K562 (cell line): ENCODE measurements around the gene NAGS. TPM values are rescaled to one million over a fixed set of nuclear protein-coding genes. Genes with fewer than 3 reads are reported as not detected.

Source experiments
- ARNT ChIP-seq, 2 experiments: fragments of 450-650 bp; IDR thresholded peaks; 2 replicates each; pipeline ENCODE4 v1.6.1; 2016; ENCODE audit warnings: mild to moderate bottlenecking in 1 of 2
- CAMTA2 ChIP-seq: fragments of 250-450 bp; sonication (Bioruptor Pico); conservative IDR thresholded peaks from 2 replicates; pipeline ENCODE4 v1.5.1; 2022
- CREB1 ChIP-seq, 2 experiments: sonication (generic) in 1 of 2; formaldehyde crosslinking in 1 of 2; IDR thresholded peaks; 2 replicates each; pipeline versions ENCODE4 v1.6.1 to v1.8.0; 2012 to 2022; ENCODE audit warnings: inconsistent platforms in 1 of 2, mild to moderate bottlenecking in 1 of 2, missing genetic modification reagents in 1 of 2, moderate library complexity in 1 of 2
- CREM ChIP-seq: IDR thresholded peaks from 2 replicates; pipeline ENCODE4 v1.6.1; 2014; ENCODE audit warnings: antibody characterized with exemption, low read depth
- KDM1A ChIP-seq, 2 experiments: fragments of 450-650 bp; IDR thresholded peaks; 2 replicates each; pipeline ENCODE4 v1.6.1; 2016; ENCODE audit warnings: mild to moderate bottlenecking in 2 of 2
- L3MBTL2 ChIP-seq: fragments of 450-650 bp; IDR thresholded peaks from 2 replicates; pipeline ENCODE4 v1.6.1; 2016; ENCODE audit warnings: mild to moderate bottlenecking, moderate library complexity
- MTA3 ChIP-seq: fragments of 450-650 bp; formaldehyde crosslinking; IDR thresholded peaks from 2 replicates; pipeline ENCODE4 v1.6.1; 2017; ENCODE audit warnings: mild to moderate bottlenecking, borderline replicate concordance
- NONO ChIP-seq, 2 experiments: fragments of 200-400 bp in 1 of 2; fragments of 450-650 bp in 1 of 2; formaldehyde crosslinking in 1 of 2; IDR thresholded peaks; 2 replicates each; pipeline ENCODE4 v1.6.1; 2017; ENCODE audit warnings: low read depth in 2 of 2, mild to moderate bottlenecking in 2 of 2, moderate library complexity in 2 of 2, low read length in 1 of 2
- PHF8 ChIP-seq: fragments of 200-600 bp; sonication (generic); IDR thresholded peaks from 2 replicates; pipeline ENCODE4 v1.6.1; 2012; ENCODE audit warnings: mixed run types, mild to moderate bottlenecking, inconsistent platforms, low read length, moderate library complexity, borderline replicate concordance
- POLR2A ChIP-seq: fragments of 450-650 bp; conservative IDR thresholded peaks from 2 replicates; pipeline ENCODE4 v1.6.1; 2016
- RAD21 ChIP-seq, 2 experiments: fragments of 250-450 bp in 1 of 2; fragments of 450-650 bp in 1 of 2; sonication (Bioruptor Pico) in 1 of 2; formaldehyde crosslinking in 1 of 2; IDR thresholded peaks in 1 of 2; conservative IDR thresholded peaks in 1 of 2; 2 replicates each; pipeline versions ENCODE4 v1.4.0 to v1.8.0; 2020 to 2022; ENCODE audit warnings: mild to moderate bottlenecking in 2 of 2, moderate library complexity in 1 of 2
- RBBP5 ChIP-seq: fragments of 200-600 bp; sonication (generic); IDR thresholded peaks from 2 replicates; pipeline ENCODE4 v1.6.1; 2012; ENCODE audit warnings: borderline replicate concordance, mild to moderate bottlenecking, low read length, control low read depth, inconsistent platforms; ENCODE audit not compliant: insufficient read depth, poor library complexity, severe bottlenecking
- RBFOX2 ChIP-seq: fragments of 200-400 bp; formaldehyde crosslinking; IDR thresholded peaks from 2 replicates; pipeline ENCODE4 v1.6.1; 2017; ENCODE audit warnings: low read depth, mild to moderate bottlenecking, low read length, moderate library complexity
- SP1 ChIP-seq: sonication (generic); formaldehyde crosslinking; IDR thresholded peaks from 2 replicates; pipeline ENCODE4 v1.8.1; 2022; ENCODE audit warnings: mild to moderate bottlenecking, missing genetic modification reagents
- THRAP3 ChIP-seq: fragments of 450-650 bp; IDR thresholded peaks from 2 replicates; pipeline ENCODE4 v1.6.1; 2016; ENCODE audit warnings: mild to moderate bottlenecking, inconsistent platforms, borderline replicate concordance
- ZBTB11 ChIP-seq, 3 experiments: fragments of 200-800 bp in 1 of 3; fragments of 250-450 bp in 1 of 3; fragments of 450-650 bp in 1 of 3; sonication (Bioruptor Pico) in 1 of 3; sonication (Bioruptor generic) in 1 of 3; formaldehyde crosslinking in 1 of 3; IDR thresholded peaks; 2 replicates each; pipeline versions ENCODE4 v1.6.1 to v1.8.0; 2016 to 2022; ENCODE audit warnings: mild to moderate bottlenecking in 2 of 3, missing genetic modification characterization in 2 of 3, missing compliant biosample characterization in 1 of 3, moderate library complexity in 1 of 3
- ZNF507 ChIP-seq: conservative IDR thresholded peaks from 2 replicates; pipeline ENCODE4 v1.6.1; 2017; ENCODE audit warnings: missing genetic modification characterization, missing compliant biosample characterization
- polyA plus RNA-seq, 8 experiments: library from polyadenylated mRNA; depleted of rRNA in 4 of 8; stranded (reverse) in 5 of 8; unstranded in 3 of 8; fragments of >200 nt; fragmentation: Nextera tagmentation in 2 of 8; fragmentation: Illumina TruSeq in 1 of 8; extraction: Ambion mirVana in 2 of 8; extraction: Trizol in 1 of 8; gene quantifications; 2 replicates each; pipeline versions ENCODE4 v1.2.1 to v1.2.3, GENCODE V29; 2011 to 2014; ENCODE audit warnings: inconsistent platforms in 1 of 8, missing spikeins in 1 of 8
- total RNA-seq, 7 experiments: library from RNA; depleted of rRNA in 6 of 7; stranded (reverse); fragments of >200 nt in 6 of 7; fragmentation: Illumina TruSeq in 2 of 7; extraction: Trizol in 2 of 7; gene quantifications; 2 replicates each; pipeline versions ENCODE4 v1.2.1 to v1.2.3, GENCODE V29; 2011 to 2021; ENCODE audit warnings: low replicate concordance in 1 of 7
- TF ChIP-seq, protein P1 (sequence below): fragments of 250-450 bp; sonication (Bioruptor Pico); IDR thresholded peaks from 2 replicates; pipeline ENCODE4 v1.9.0; 2021; ENCODE audit warnings: mild to moderate bottlenecking
- TF ChIP-seq, protein P2 (sequence below): fragments of 200-800 bp; sonication (Bioruptor generic); IDR thresholded peaks from 2 replicates; pipeline ENCODE4 v1.6.1; 2017; ENCODE audit warnings: missing genetic modification characterization, missing compliant biosample characterization
- TF ChIP-seq, protein P3 (sequence below): sonication (generic); formaldehyde crosslinking; IDR thresholded peaks from 2 replicates; pipeline ENCODE4 v1.4.0; 2020; ENCODE audit warnings: mild to moderate bottlenecking, missing genetic modification reagents

The NAGS gene
- total and polyA plus RNA-seq, 9 of the 15 experiments (the other 6 are each of a cell fraction or from before 2014, with no cell fraction given): not detected

DNA sequence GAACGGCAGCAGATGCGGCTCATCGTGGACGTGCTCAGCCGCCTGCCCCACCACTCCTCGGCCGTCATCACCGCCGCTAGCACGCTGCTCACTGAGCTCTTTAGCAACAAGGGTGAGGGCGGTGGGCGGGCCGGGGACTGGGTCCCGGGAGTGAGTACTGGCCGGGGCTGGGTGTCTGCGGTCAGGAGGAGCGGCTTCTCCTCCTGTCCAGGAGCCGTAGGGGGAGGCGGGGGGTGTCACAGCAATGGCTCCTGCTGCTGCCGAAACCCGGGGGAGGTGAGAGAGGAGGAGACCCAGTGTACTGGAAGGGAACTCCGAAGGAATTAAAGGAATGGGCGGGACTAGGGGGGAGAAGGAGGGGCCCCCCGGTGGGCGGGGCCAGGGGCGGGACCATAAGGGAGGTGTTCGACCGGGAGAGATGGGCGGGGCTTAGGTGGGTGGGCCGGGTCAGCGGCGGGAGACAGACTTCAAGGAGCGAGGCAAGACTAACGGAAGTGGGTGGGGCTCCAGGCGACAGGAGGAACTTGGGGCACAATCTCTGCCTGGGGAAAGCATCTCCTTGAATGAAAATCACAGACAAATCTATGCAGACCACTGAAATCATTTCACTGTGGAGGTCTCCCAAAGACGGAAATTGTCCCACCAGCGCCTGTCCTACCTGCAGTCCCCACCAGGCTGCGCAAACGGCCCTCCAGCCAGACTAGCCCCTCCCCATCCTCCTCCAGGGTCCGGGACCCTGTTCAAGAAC is 2.4 kb downstream of the NAGS start (continued):
- TF ChIP-seq ZNF507 (tag) (no peak), CREM (peak; percentile 69), CREB1 (IDR thresholded peaks at IDR 0.05) (no peak), CREB1 (CRISPR knock-in tag; IDR thresholded peaks at IDR 0.05) (peak; percentile 50; the same call in 1 of the 2 replicates), SP1 (peak; percentile 69), ARNT (IDR thresholded peaks at IDR 0.05) (no peak), NONO (IDR thresholded peaks at IDR 0.05; ENCODE audit: low read depth in 2 of 2, low read length in 1 of 2) (peak in 1 of 2 experiments; percentile 67; a peak in 1 of 4 replicates), RBFOX2 (peak; percentile 70), ZBTB11 (CRISPR knock-in tag; IDR thresholded peaks at IDR 0.05) (peak in 1 of 3 experiments; percentile 74; a peak in 1 of 6 replicates), KDM1A (IDR thresholded peaks at IDR 0.05) (peak; percentile 100), CAMTA2 (CRISPR knock-in tag) (no peak), L3MBTL2 (peak; percentile 89), RAD21 (CRISPR knock-in tag; conservative IDR thresholded peaks at IDR 0.05 in 1 of 2, IDR thresholded peaks at IDR 0.05 in 1 of 2) (0 out of 4 replicates have a peak, but pooled peaks of 1 of the 2 experiments have one; percentile 18), MTA3 (peak; percentile 35; the same call in 1 of the 2 replicates), POLR2A (peak; percentile 58), RBBP5 (no peak), PHF8 (peak; percentile 41; the same call in 1 of the 2 replicates), THRAP3 (no peak)
- TF ChIP-seq, protein P1, sequence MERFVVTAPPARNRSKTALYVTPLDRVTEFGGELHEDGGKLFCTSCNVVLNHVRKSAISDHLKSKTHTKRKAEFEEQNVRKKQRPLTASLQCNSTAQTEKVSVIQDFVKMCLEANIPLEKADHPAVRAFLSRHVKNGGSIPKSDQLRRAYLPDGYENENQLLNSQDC (CRISPR knock-in tag): no peak
- TF ChIP-seq, protein P2, sequence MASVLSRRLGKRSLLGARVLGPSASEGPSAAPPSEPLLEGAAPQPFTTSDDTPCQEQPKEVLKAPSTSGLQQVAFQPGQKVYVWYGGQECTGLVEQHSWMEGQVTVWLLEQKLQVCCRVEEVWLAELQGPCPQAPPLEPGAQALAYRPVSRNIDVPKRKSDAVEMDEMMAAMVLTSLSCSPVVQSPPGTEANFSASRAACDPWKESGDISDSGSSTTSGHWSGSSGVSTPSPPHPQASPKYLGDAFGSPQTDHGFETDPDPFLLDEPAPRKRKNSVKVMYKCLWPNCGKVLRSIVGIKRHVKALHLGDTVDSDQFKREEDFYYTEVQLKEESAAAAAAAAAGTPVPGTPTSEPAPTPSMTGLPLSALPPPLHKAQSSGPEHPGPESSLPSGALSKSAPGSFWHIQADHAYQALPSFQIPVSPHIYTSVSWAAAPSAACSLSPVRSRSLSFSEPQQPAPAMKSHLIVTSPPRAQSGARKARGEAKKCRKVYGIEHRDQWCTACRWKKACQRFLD (CRISPR knock-in tag): 0 out of 2 replicates have a peak, but pooled peaks have one; percentile 42
- TF ChIP-seq, protein P3, sequence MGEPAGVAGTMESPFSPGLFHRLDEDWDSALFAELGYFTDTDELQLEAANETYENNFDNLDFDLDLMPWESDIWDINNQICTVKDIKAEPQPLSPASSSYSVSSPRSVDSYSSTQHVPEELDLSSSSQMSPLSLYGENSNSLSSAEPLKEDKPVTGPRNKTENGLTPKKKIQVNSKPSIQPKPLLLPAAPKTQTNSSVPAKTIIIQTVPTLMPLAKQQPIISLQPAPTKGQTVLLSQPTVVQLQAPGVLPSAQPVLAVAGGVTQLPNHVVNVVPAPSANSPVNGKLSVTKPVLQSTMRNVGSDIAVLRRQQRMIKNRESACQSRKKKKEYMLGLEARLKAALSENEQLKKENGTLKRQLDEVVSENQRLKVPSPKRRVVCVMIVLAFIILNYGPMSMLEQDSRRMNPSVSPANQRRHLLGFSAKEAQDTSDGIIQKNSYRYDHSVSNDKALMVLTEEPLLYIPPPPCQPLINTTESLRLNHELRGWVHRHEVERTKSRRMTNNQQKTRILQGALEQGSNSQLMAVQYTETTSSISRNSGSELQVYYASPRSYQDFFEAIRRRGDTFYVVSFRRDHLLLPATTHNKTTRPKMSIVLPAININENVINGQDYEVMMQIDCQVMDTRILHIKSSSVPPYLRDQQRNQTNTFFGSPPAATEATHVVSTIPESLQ: no peak; the same call in 1 of the 2 replicates
